Upper lobe of left lung (tissue), 6 donors: ENCODE data around the gene CHRNA7. TPM values are rescaled to one million over a fixed set of nuclear protein-coding genes. Genes with fewer than 3 reads are reported as not detected.

Source experiments
- ATAC-seq, 2 donors: fragments of 200-7000 bp; cut with Tn5 transposase; one replicate each; pipeline ENCODE4 v1.9.1; 2022; ENCODE audit warnings: mild to moderate bottlenecking in 2 of 2, moderate library complexity in 2 of 2; ENCODE audit not compliant: low FRiP score in 2 of 2
- DNase-seq, 2 donors: peaks; one replicate each; pipeline ENCODE4 v3.0.0-alpha.2; 2019 to 2020
- H3K27ac ChIP-seq, 4 donors: fragments of 200-600 bp; sonication (generic); one replicate each; pipeline ENCODE4 v1.5.1; 2016 to 2019
- H3K27me3 ChIP-seq, 4 donors: fragments of 200-600 bp; sonication (generic); one replicate each; pipeline ENCODE4 v1.5.1; 2017 to 2019
- H3K36me3 ChIP-seq, 4 donors: fragments of 200-600 bp; sonication (generic); one replicate each; pipeline ENCODE4 v1.5.1; 2016 to 2019
- H3K4me1 ChIP-seq, 4 donors: fragments of 200-600 bp; sonication (generic); one replicate each; pipeline ENCODE4 v1.5.1; 2018 to 2019
- H3K4me3 ChIP-seq, 4 donors: fragments of 200-600 bp; sonication (generic); one replicate each; pipeline ENCODE4 v1.5.1; 2017 to 2019; ENCODE audit warnings: mild to moderate bottlenecking in 2 of 4, moderate library complexity in 1 of 4
- H3K9me3 ChIP-seq, 4 donors: fragments of 200-600 bp; sonication (generic); one replicate each; pipeline ENCODE4 v1.5.1; 2018 to 2019
- CTCF ChIP-seq, 6 experiments: fragments of 450-650 bp in 4 of 6; fragments of 200-600 bp in 2 of 6; sonication (generic) in 2 of 6; IDR thresholded peaks; one replicate each; pipeline ENCODE4 v1.5.1; 2016 to 2019; ENCODE audit warnings: antibody characterized with exemption in 6 of 6
- EP300 ChIP-seq, 4 donors: sonication (generic); formaldehyde crosslinking; IDR thresholded peaks; one replicate each; pipeline ENCODE4 v1.5.1; 2017; ENCODE audit warnings: antibody characterized with exemption in 4 of 4, control low read depth in 2 of 4
- POLR2A ChIP-seq, 4 donors: fragments of 450-650 bp; IDR thresholded peaks; one replicate each; pipeline ENCODE4 v1.5.1; 2016 to 2017; ENCODE audit warnings: antibody characterized with exemption in 4 of 4, mild to moderate bottlenecking in 2 of 4
- POLR2AphosphoS5 ChIP-seq, 2 donors: sonication (generic); formaldehyde crosslinking; IDR thresholded peaks; one replicate each; pipeline ENCODE4 v1.5.1; 2017; ENCODE audit warnings: antibody characterized with exemption in 2 of 2
- WGBS, 2 donors: methylation state at CpG; one replicate each; pipeline ENCODE4 v1.1.5; 2017 to 2018; 5-methylcytosine and 5-hydroxymethylcytosine counted together
- total RNA-seq, 6 donors: library from RNA; depleted of rRNA in 4 of 6; stranded (reverse); fragments of >200 nt in 4 of 6; gene quantifications; one replicate each; pipeline versions ENCODE4 v1.1.0 to v1.2.1, GENCODE V29; 2016 to 2021
- donor health status: DM: no; HTN: no; CAD: no; lungs with moderate emphysema.
- donor health status: DM: no; HTN: yes; CAD: no; lungs with severe emphysema.

CHRNA7 gene
- total RNA-seq, 6 donors from 2014 or later: 1.1 to 5.2 (median 1.7) TPM

GRCh38 chr15:32099097-32099785 lies 68.9 kb downstream of the CHRNA7 start:
- ATAC-seq: no peak
- no peak overlapping the region for H3K4me3 ChIP-seq
- 65 to 66% methylated on average over 7 of the region's 7 CpGs for WGBS, 2 donors
- no peaks in the 10 kb centered on the region for H3K9me3 ChIP-seq
- H3K27ac ChIP-seq: no peak overlapping the region
- TF ChIP-seq EP300 (IDR thresholded peaks at IDR 0.05): no peak
- TF ChIP-seq POLR2AphosphoS5 (IDR thresholded peaks at IDR 0.05): no peak
- no peak for TF ChIP-seq CTCF (IDR thresholded peaks at IDR 0.05)
- no peak for TF ChIP-seq POLR2A (IDR thresholded peaks at IDR 0.05)
- H3K4me1 ChIP-seq: no peaks in the 10 kb centered on the region
- H3K36me3 ChIP-seq: no peaks in the 10 kb centered on the region
- DNase-seq: no peak
- H3K27me3 ChIP-seq: no peaks in the 10 kb centered on the region

GRCh38 chr15:32099956-32100684 lies 69.8 kb downstream of the CHRNA7 start:
- WGBS, 2 donors: 74 to 78% methylated on average over 10 of the region's 10 CpGs
- ATAC-seq (no peak), DNase-seq (no peak)
- H3K36me3 ChIP-seq: no peaks in the 10 kb centered on the region
- H3K27me3 ChIP-seq: no peaks in the 10 kb centered on the region
- TF ChIP-seq POLR2A (IDR thresholded peaks at IDR 0.05): no peak
- no peak for TF ChIP-seq CTCF (IDR thresholded peaks at IDR 0.05)
- no peak for TF ChIP-seq EP300 (IDR thresholded peaks at IDR 0.05)
- TF ChIP-seq POLR2AphosphoS5 (IDR thresholded peaks at IDR 0.05): no peak
- H3K4me3 ChIP-seq: no peak overlapping the region
- H3K4me1 ChIP-seq: no peaks in the 10 kb centered on the region
- no peaks in the 10 kb centered on the region for H3K9me3 ChIP-seq
- no peak overlapping the region for H3K27ac ChIP-seq

- H3K9me3 ChIP-seq: no peaks in the 10 kb centered on the region
- no peak overlapping the region for H3K4me3 ChIP-seq
- ATAC-seq (no peak), DNase-seq (peak in 1 of 2 donors; percentile 25)
- no peaks in the 10 kb centered on the region for H3K36me3 ChIP-seq
- TF ChIP-seq CTCF (IDR thresholded peaks at IDR 0.05) (no peak), POLR2AphosphoS5 (IDR thresholded peaks at IDR 0.05) (no peak), EP300 (IDR thresholded peaks at IDR 0.05) (no peak), POLR2A (IDR thresholded peaks at IDR 0.05) (no peak)
- H3K4me1 ChIP-seq: no peaks in the 10 kb centered on the region
- no peaks in the 10 kb centered on the region for H3K27me3 ChIP-seq
- WGBS, 2 donors: 46 to 47% methylated on average over 18 of the region's 18 CpGs
- no peak overlapping the region for H3K27ac ChIP-seq
These were observed 74.0 kb downstream of the CHRNA7 start for GRCh38 chr15:32104061-32104995.

- TF ChIP-seq POLR2AphosphoS5 (IDR thresholded peaks at IDR 0.05): no peak
- no peak for TF ChIP-seq EP300 (IDR thresholded peaks at IDR 0.05)
- TF ChIP-seq POLR2A (IDR thresholded peaks at IDR 0.05): no peak
- TF ChIP-seq CTCF (IDR thresholded peaks at IDR 0.05): no peak
- Histone ChIP-seq H3K27me3 (no peaks in the 10 kb centered on the region), H3K4me1 (no peaks in the 10 kb centered on the region), H3K27ac (no peak overlapping the region), H3K4me3 (no peak overlapping the region), H3K9me3 (no peaks in the 10 kb centered on the region), H3K36me3 (no peaks in the 10 kb centered on the region)
- DNase-seq: no peak
- 66 to 70% methylated on average over 11 of the region's 11 CpGs for WGBS, 2 donors
- ATAC-seq: no peak
These were observed 75.2 kb downstream of the CHRNA7 start for GRCh38 chr15:32105258-32106241.
